Right lobe of liver (tissue), 4 donors: ENCODE results near the gene STXBP6.

Experiments
- POLR2A ChIP-seq: fragments of 450-650 bp; IDR thresholded peaks from one replicate; pipeline ENCODE4 v1.6.1; 2017; ENCODE audit warnings: antibody characterized with exemption, mild to moderate bottlenecking
- TF ChIP-seq, protein P1 (sequence below), 4 donors: fragments of 200-600 bp in 3 of 4; fragments of 450-650 bp in 1 of 4; IDR thresholded peaks; one replicate each; pipeline versions ENCODE4 v1.5.1 to v1.8.0; 2016 to 2022; ENCODE audit warnings: antibody characterized with exemption in 4 of 4, mild to moderate bottlenecking in 2 of 4
- donor health status: DM: no; HTN: no; CAD: no.
- donor health status: DM: no; HTN: no; CAD: no.
- donor health status: DM: no; HTN: yes; CAD: no.

- TF ChIP-seq, protein P1, sequence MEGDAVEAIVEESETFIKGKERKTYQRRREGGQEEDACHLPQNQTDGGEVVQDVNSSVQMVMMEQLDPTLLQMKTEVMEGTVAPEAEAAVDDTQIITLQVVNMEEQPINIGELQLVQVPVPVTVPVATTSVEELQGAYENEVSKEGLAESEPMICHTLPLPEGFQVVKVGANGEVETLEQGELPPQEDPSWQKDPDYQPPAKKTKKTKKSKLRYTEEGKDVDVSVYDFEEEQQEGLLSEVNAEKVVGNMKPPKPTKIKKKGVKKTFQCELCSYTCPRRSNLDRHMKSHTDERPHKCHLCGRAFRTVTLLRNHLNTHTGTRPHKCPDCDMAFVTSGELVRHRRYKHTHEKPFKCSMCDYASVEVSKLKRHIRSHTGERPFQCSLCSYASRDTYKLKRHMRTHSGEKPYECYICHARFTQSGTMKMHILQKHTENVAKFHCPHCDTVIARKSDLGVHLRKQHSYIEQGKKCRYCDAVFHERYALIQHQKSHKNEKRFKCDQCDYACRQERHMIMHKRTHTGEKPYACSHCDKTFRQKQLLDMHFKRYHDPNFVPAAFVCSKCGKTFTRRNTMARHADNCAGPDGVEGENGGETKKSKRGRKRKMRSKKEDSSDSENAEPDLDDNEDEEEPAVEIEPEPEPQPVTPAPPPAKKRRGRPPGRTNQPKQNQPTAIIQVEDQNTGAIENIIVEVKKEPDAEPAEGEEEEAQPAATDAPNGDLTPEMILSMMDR (IDR thresholded peaks at IDR 0.05), result no peak
- no peak for TF ChIP-seq POLR2A
Measured at GRCh38 chr14:24843494-24843893, 206.5 kb downstream of the STXBP6 start.
